ENCODE data around the gene PTPN14.

The PTPN14 gene

DNA sequence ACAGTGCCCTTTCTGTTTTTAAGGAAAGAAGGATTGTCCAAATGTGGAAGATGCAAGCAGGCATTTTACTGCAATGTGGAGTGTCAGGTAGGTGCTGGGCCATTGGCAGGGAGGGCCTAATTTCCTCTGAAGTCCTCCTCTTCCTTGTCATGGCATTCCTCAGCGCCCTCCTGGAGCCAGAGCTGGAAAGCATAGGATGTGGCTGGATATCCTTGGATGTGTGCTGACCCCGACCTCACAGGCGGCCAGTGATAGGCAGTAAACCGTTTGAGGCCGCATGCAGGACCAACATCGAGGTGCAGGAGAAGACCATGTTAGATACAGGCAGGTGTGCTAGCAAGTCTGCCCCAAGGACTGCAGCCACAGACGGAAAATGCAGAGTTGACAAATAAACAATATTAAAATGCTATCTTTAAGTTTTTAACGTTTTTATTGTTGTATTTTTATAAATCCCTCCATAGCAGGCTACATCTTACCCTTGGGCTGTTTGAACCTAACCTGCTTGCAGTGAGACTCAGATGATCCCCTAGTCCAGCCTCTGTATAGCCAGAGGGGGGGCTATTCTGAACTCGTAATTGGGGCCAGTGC lies 246.1 kb downstream of the PTPN14 start:
- H3K4me3 Mint-ChIP-seq, result no peak overlapping the region
- H3K4me1 Mint-ChIP-seq, result peaks cover 17% of the 10 kb centered on the region
- no peaks in the 10 kb centered on the region for H3K36me3 Mint-ChIP-seq
- ATAC-seq, result no peak
- H3K27me3 Mint-ChIP-seq, result no peaks in the 10 kb centered on the region
- no peaks in the 10 kb centered on the region for H3K9me3 Mint-ChIP-seq
- no peak overlapping the region for H3K27ac Mint-ChIP-seq

DNA sequence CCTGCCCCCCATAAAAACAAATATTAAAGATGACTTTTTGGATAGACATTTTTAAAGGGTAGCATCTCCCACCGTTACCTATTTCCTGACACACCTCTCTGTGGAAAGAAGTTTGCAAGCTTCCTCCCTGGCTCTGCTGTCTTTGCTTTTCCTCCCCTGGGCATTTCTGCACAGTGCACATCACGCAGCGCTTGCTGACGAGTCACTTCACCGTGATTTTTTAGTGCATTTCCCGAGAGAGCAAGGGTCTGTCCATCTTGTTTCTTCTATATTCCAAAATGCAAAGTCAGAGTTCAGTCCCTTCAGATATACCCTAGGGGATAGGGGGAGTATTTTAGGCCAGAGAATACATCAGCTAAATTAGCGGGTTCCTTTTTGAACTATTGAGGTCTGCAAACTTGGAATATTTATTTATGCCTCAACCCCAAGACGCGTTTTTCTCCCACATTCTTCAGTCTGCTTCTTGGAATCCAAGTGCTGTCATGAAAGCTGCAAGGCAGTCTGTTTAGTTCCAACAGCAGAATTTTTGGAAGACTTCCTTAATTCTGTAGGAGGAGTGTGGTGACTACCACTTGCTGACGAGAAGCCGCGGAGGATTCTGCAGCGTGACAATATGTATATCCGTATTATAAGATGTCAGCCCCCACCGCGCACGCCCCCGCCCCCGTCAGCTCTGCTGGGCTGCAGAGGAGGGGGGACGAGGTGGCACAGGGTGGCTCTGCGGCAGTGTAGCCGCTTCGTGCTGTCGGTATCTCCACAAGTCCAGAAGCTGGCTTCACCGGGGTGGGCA lies 248.1 kb downstream of the PTPN14 start:
- Mint-ChIP-seq H3K36me3 (no peaks in the 10 kb centered on the region), H3K4me1 (peaks cover 13% of the 10 kb centered on the region), H3K4me3 (no peak overlapping the region), H3K27me3 (no peaks in the 10 kb centered on the region), H3K27ac (no peak overlapping the region), H3K9me3 (no peaks in the 10 kb centered on the region)
- ATAC-seq, result no peak

DNA sequence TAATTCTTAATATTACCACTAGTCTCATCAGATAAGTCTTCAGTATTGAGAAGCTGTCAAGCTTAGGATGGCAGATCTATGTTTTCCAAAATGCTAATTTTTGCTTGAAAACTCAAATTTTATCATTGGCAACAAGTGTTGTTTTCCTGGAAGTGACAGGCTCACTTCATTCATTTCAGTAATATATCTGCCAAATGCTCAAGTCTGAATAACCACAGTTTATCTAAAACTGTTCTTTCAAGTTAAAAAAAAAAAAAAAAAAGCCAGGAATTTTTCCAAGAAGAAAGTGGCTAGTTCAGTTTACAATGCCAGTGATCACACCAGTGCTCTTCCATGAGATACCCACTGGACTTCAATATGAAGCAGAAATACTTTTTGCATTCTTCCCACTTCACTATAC lies 249.9 kb downstream of the PTPN14 start:
- H3K4me1 Mint-ChIP-seq, result peaks cover 12% of the 10 kb centered on the region

DNA sequence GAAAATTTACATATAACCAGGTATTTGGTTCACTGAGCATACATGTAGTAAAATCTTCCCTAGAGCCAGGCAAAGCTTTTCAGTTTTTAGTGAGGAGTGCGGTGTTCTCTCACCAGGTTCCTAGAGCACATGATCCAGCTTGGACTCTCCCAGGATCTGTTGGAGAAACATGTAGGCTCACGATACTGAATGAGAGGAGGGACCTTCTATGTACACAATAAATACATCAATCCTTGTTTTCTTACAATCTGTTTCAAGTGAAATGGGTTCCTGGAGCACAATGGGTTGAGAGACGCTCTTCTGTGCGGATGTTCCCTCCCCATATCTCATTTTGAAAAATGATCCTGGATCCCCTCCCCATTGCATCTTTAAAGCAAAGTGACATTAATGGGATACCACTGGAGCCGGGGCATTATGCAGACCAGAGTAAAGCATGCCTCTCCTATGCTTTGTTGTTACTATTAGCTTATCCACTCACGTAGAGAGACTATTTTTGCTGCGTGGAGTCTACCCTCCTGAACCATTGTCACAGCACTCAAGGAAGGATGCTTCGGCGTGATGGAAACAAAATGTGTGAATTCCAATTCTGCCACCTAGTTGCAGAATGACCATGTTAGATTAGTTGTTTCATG lies 251.1 kb downstream of the PTPN14 start:
- H3K4me3 Mint-ChIP-seq, result no peak overlapping the region
- H3K4me1 Mint-ChIP-seq, result peaks cover 12% of the 10 kb centered on the region
- no peaks in the 10 kb centered on the region for H3K27me3 Mint-ChIP-seq
- no peak overlapping the region for H3K27ac Mint-ChIP-seq
- ATAC-seq, result no peak
- no peaks in the 10 kb centered on the region for H3K9me3 Mint-ChIP-seq
- H3K36me3 Mint-ChIP-seq, result peaks cover 8% of the 10 kb centered on the region

More for the DNA sequence above, 249.9 kb downstream of the PTPN14 start:
- H3K9me3 Mint-ChIP-seq, result no peaks in the 10 kb centered on the region
- no peak for ATAC-seq
- no peak overlapping the region for H3K27ac Mint-ChIP-seq
- H3K27me3 Mint-ChIP-seq, result no peaks in the 10 kb centered on the region
- H3K36me3 Mint-ChIP-seq, result peaks cover 8% of the 10 kb centered on the region
- no peak overlapping the region for H3K4me3 Mint-ChIP-seq

Measured in stimulated activated memory B cell treated with anti-CD40 and anti-IgM and Interleukin-4, amounts not matched to agents 10 μg/mL and 1 μg/mL and 100 μg/mL, for 72 hours (primary cell).